ENCODE measurements around the gene CBLN3.

DNA sequence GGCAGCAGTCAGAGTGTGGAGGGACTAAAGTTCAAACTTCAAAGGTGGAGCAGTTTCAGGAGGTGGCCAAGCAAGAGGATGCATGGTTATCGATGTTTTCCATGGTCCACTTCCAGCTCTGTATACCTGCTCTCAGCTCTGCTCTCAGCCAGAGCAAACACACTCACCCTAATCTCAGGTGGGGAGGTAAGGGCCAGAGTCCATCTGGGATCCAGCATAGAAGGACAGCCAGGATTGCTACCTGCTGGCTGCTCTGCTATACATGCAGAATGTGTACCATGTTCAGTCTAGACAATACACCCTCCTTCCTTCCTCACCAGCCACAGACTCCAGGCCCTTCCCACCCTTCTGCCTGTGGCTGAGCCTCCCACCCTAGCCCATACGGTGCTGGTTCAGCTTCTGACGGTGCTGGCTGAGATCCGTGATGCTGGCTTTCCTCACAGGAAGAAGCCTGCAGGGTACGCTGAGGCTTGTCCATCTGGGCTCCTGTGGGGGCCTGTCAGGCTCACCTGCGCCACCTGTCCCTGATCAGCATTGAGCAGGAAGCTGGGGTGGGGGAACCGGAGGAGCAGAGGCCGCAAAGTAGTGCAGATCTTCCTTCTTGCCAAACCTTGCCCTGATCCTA lies 2.4 kb downstream of the CBLN3 start:
- TF ChIP-seq EZH2 (IDR thresholded peaks at IDR 0.05) (no peak), POLR2AphosphoS5 (IDR thresholded peaks at IDR 0.05; ENCODE audit: borderline replicate concordance, low read depth, low read length) (no peak), FOXP2 (optimal IDR thresholded peaks at IDR 0.05; ENCODE audit: control extremely low read depth, extremely low read length, insufficient read depth) (no peak)

All from SK-N-MC (cell line).